ENCODE data around the gene THRB. TPM values are rescaled to one million over a fixed set of nuclear protein-coding genes. Genes with fewer than 3 reads are reported as not detected.

THRB gene
- total RNA-seq, 4 donors from 2014 or later, result 9.8 to 52.4 (median 31.3) TPM

DNA sequence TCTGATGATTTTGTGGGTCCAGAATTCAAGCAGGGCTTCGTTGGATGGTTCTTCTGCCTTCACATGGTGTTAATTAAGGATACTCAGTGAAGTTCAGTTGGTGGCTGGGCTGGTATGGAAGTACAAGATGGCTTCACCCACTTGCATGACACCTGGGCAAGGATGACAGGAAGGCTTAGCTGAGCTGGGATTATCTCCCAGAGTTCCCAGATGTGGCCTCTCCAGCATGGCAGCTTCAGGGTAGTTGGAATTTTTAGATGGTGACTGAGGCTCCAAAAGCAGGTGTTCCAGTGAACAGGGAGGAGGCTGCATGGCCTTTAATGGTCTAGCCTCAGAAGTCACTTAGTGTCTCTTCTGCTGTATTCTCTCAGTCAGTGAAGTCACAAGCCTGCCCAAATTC, 135.5 kb downstream of the THRB start:
- H3K4me1 ChIP-seq, result peaks cover 6 to 14% (median 8%) of the 10 kb centered on the region in 4 donors
- no peak overlapping the region for H3K4me3 ChIP-seq
- H3K9me3 ChIP-seq, result no peaks in the 10 kb centered on the region
- no peak for DNase-seq
- TF ChIP-seq, protein P1, sequence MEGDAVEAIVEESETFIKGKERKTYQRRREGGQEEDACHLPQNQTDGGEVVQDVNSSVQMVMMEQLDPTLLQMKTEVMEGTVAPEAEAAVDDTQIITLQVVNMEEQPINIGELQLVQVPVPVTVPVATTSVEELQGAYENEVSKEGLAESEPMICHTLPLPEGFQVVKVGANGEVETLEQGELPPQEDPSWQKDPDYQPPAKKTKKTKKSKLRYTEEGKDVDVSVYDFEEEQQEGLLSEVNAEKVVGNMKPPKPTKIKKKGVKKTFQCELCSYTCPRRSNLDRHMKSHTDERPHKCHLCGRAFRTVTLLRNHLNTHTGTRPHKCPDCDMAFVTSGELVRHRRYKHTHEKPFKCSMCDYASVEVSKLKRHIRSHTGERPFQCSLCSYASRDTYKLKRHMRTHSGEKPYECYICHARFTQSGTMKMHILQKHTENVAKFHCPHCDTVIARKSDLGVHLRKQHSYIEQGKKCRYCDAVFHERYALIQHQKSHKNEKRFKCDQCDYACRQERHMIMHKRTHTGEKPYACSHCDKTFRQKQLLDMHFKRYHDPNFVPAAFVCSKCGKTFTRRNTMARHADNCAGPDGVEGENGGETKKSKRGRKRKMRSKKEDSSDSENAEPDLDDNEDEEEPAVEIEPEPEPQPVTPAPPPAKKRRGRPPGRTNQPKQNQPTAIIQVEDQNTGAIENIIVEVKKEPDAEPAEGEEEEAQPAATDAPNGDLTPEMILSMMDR (IDR thresholded peaks at IDR 0.05), result no peak
- TF ChIP-seq POLR2AphosphoS5 (IDR thresholded peaks at IDR 0.05) (no peak), EP300 (IDR thresholded peaks at IDR 0.05; ENCODE audit: low read depth) (no peak), POLR2A (IDR thresholded peaks at IDR 0.05) (no peak)
- in situ Hi-C loops (cut with MboI; ENCODE audit: low pct_ligation_motif_present in 1 of 4, low pct_unique_long_range_greater_than_20kb in 1 of 4, low sequenced_read_pairs in 3 of 4) (no loop called here), intact Hi-C loops (cut with DNase I; ENCODE audit: low total_unique reads) (no loop called here)
- no peaks in the 10 kb centered on the region for H3K27me3 ChIP-seq
- no peak overlapping the region for H3K27ac ChIP-seq
- WGBS, 2 donors (ENCODE audit: low coverage in 1 of 2), result 73% methylated on average over 1 of the region's 1 CpG; no CpG with 5 or more reads in 1 of the 2 donors
- H3K36me3 ChIP-seq, result no peaks in the 10 kb centered on the region

DNA sequence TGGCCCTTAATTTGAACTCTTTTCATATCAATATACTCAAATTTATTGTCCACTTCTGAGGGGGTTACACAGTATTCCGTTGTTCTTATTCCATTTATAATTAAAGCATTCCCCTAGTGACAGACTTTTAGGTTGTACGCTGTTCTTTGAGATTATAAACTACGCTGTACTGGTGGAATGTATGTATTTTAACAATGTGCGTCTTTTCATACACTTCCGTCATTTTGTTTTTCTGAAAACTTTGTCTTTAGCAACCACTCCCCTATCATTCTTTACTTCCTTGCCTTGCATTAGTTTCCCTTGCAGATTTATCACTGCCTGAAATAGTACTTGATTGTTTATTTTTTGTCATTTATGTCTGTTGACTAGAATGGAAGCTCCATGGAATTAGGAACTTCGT, 137.0 kb downstream of the THRB start:
- Histone ChIP-seq H3K9me3 (no peaks in the 10 kb centered on the region), H3K27ac (no peak overlapping the region), H3K36me3 (no peaks in the 10 kb centered on the region), H3K4me1 (peaks cover 0 to 5% (median under 1%) of the 10 kb centered on the region in 4 donors), H3K4me3 (no peak overlapping the region), H3K27me3 (no peaks in the 10 kb centered on the region)
- 82 to 88% methylated on average over 6 of the region's 6 CpGs for WGBS, 2 donors (ENCODE audit: low coverage in 1 of 2)
- in situ Hi-C loops (cut with MboI; ENCODE audit: low pct_ligation_motif_present in 1 of 4, low pct_unique_long_range_greater_than_20kb in 1 of 4, low sequenced_read_pairs in 3 of 4) (no loop called here), intact Hi-C loops (cut with DNase I; ENCODE audit: low total_unique reads) (no loop called here)
- TF ChIP-seq EP300 (IDR thresholded peaks at IDR 0.05; ENCODE audit: low read depth), result no peak
- no peak for TF ChIP-seq POLR2AphosphoS5 (IDR thresholded peaks at IDR 0.05)
- no peak for TF ChIP-seq POLR2A (IDR thresholded peaks at IDR 0.05)
- TF ChIP-seq, protein P1 (IDR thresholded peaks at IDR 0.05), result no peak
- DNase-seq, result no peak

DNA sequence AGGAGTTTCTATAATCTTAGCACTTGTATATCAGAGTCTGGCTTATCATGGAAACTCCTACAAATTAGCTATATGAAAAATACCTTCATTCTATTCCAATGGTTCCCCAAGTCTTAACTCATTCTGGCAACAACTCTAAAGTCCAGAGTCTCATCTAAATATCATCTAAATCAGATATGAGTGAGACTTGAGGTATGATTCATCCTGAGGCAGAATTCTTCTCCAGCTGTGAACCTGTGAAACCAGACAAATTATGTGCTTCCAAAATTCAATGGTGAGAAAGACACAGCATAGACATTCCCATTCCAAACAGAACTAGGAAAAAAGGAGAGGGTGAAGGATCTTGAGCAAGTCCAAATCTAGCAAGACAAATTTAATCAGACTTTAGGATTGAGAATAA, 138.8 kb downstream of the THRB start:
- H3K9me3 ChIP-seq, result no peaks in the 10 kb centered on the region
- intact Hi-C loops (cut with DNase I; ENCODE audit: low total_unique reads) (no loop called here), in situ Hi-C loops (cut with MboI; ENCODE audit: low pct_ligation_motif_present in 1 of 4, low pct_unique_long_range_greater_than_20kb in 1 of 4, low sequenced_read_pairs in 3 of 4) (no loop called here)
- H3K4me3 ChIP-seq, result no peak overlapping the region
- TF ChIP-seq POLR2A (IDR thresholded peaks at IDR 0.05) (no peak), EP300 (IDR thresholded peaks at IDR 0.05; ENCODE audit: low read depth) (no peak)
- no peak for DNase-seq
- H3K27me3 ChIP-seq, result no peaks in the 10 kb centered on the region
- no peaks in the 10 kb centered on the region for H3K36me3 ChIP-seq
- no peak overlapping the region for H3K27ac ChIP-seq
- H3K4me1 ChIP-seq, result peaks cover 0 to 17% (median 12%) of the 10 kb centered on the region in 4 donors

DNA sequence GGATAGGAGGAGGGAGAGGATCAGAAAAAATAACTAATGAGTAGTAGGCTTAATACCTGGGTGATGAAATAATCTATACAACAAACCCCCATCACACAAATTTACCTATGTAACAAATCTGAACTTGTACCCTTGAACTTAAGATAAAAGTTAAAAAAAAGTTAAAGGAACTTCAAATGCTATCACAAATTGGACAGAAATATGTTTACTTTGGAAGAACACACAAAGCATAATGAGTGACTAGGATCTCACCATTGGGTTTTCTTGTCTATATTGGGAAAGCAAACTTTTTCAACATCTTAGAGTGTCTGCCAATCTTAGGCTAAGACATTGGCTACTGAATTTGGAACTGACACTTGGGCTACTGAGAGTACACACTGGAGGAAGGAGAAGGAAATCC, 140.4 kb downstream of the THRB start:
- H3K9me3 ChIP-seq, result no peaks in the 10 kb centered on the region

More for the DNA sequence above, 140.4 kb downstream of the THRB start:
- intact Hi-C loops (cut with DNase I; ENCODE audit: low total_unique reads) (no loop called here), in situ Hi-C loops (cut with MboI; ENCODE audit: low pct_ligation_motif_present in 1 of 4, low pct_unique_long_range_greater_than_20kb in 1 of 4, low sequenced_read_pairs in 3 of 4) (no loop called here)
- DNase-seq, result no peak
- Histone ChIP-seq H3K27ac (no peak overlapping the region), H3K4me1 (peaks cover 0 to 17% (median 12%) of the 10 kb centered on the region in 4 donors), H3K36me3 (no peaks in the 10 kb centered on the region), H3K27me3 (no peaks in the 10 kb centered on the region), H3K4me3 (no peak overlapping the region)
- TF ChIP-seq EP300 (IDR thresholded peaks at IDR 0.05; ENCODE audit: low read depth) (no peak), POLR2A (IDR thresholded peaks at IDR 0.05) (no peak), POLR2AphosphoS5 (IDR thresholded peaks at IDR 0.05) (no peak)
- TF ChIP-seq, protein P1 (IDR thresholded peaks at IDR 0.05), result no peak
